GM21825 (cell line): ENCODE results near the gene DISP3.

Experiments
- ATAC-seq: cut with Tn5 transposase; IDR thresholded peaks from one replicate; pipeline ENCODE4 v1.9.1; 2021; ENCODE audit warnings: mild to moderate bottlenecking, moderate library complexity; ENCODE audit not compliant: unreplicated experiment

The DISP3 gene

GRCh38 chr1:11513681-11514080, 34.7 kb downstream of the DISP3 start:
- no peak for ATAC-seq

GRCh38 chr1:11514366-11514765, 35.4 kb downstream of the DISP3 start:
- no peak for ATAC-seq

GRCh38 chr1:11515368-11516300, 36.7 kb downstream of the DISP3 start:
- no peak for ATAC-seq

- ATAC-seq, result no peak
These were observed 38.1 kb downstream of the DISP3 start for GRCh38 chr1:11516961-11517635.

GRCh38 chr1:11518016-11518701, 39.2 kb downstream of the DISP3 start:
- ATAC-seq, result no peak

- ATAC-seq, result no peak
These were observed 40.1 kb downstream of the DISP3 start for GRCh38 chr1:11518791-11519628.

GRCh38 chr1:11519629-11520031, 40.7 kb downstream of the DISP3 start:
- ATAC-seq, result no peak

- ATAC-seq, result no peak
These were observed 41.7 kb downstream of the DISP3 start for GRCh38 chr1:11520531-11521233.

- ATAC-seq, result no peak
These were observed 42.8 kb downstream of the DISP3 start for GRCh38 chr1:11521582-11522399.

GRCh38 chr1:11522400-11523235, 43.7 kb downstream of the DISP3 start:
- ATAC-seq, result no peak

GRCh38 chr1:11523261-11523660, 44.3 kb downstream of the DISP3 start:
- ATAC-seq, result no peak

- no peak for ATAC-seq
These were observed 45.0 kb downstream of the DISP3 start for GRCh38 chr1:11523746-11524464.

- no peak for ATAC-seq
These were observed 45.7 kb downstream of the DISP3 start for GRCh38 chr1:11524465-11525150.

GRCh38 chr1:11525151-11525505, 46.2 kb downstream of the DISP3 start:
- ATAC-seq, result no peak

- no peak for ATAC-seq
These were observed 46.6 kb downstream of the DISP3 start for GRCh38 chr1:11525516-11525915.

- ATAC-seq, result no peak
These were observed 47.3 kb downstream of the DISP3 start for GRCh38 chr1:11526071-11526895.
